CD4-positive, alpha-beta T cell (primary cell): ENCODE results near the gene HSF4. TPM values are rescaled to one million over a fixed set of nuclear protein-coding genes. Genes with fewer than 3 reads are reported as not detected.
A peak's percentile ranks its signal among the peaks of the same experiment; 100 is the strongest.

Experiments
- ATAC-seq: fragments of 200-7000 bp; cut with Tn5 transposase; one replicate; pipeline ENCODE4 v1.10.0; 2022; ENCODE audit warnings: mild to moderate bottlenecking; ENCODE audit not compliant: poor library complexity
- CTCF ChIA-PET: fragments of 350-600 bp; sonication (Branson Sonifier 250); formaldehyde crosslinking; loops from one replicate; lab custom pipeline; 2021; ENCODE audit warnings: antibody characterized with exemption, inconsistent platforms; lab: Charles Lee
- POLR2A ChIA-PET: fragments of 350-600 bp; sonication (Branson Sonifier 250); formaldehyde crosslinking; loops from one replicate; lab custom pipeline; 2021; ENCODE audit warnings: antibody characterized with exemption, inconsistent platforms; lab: Charles Lee
- DNase-seq, 14 experiments: peaks; one replicate each; pipeline ENCODE4 v3.0.0-alpha.2; 2013 to 2020; ENCODE audit warnings: mixed read lengths in 2 of 14
- H3K27ac ChIP-seq, 2 donors: one replicate each; pipeline versions ENCODE4 v1.5.1 to v1.7.0; 2013; ENCODE audit warnings: low read length in 2 of 2, low read depth in 1 of 2, mild to moderate bottlenecking in 1 of 2
- H3K27me3 ChIP-seq, 2 experiments: 1 replicate in 1 of 2; 2 replicates in 1 of 2; pipeline versions ENCODE4 v1.6.1 to v1.7.0; 2013; ENCODE audit warnings: low read length in 2 of 2, control low read depth in 1 of 2, mild to moderate bottlenecking in 1 of 2, moderate library complexity in 1 of 2; ENCODE audit not compliant: insufficient read depth in 2 of 2, control insufficient read depth in 1 of 2
- H3K36me3 ChIP-seq: one replicate; pipeline ENCODE4 v1.6.1; 2013; ENCODE audit warnings: low read length, control low read depth; ENCODE audit not compliant: insufficient read depth
- H3K4me1 ChIP-seq: one replicate; pipeline ENCODE4 v1.6.1; 2013; ENCODE audit warnings: low read length, control low read depth; ENCODE audit not compliant: insufficient read depth
- H3K4me3 ChIP-seq: one replicate; pipeline ENCODE4 v1.5.1; 2013; ENCODE audit warnings: mild to moderate bottlenecking, low read length, moderate library complexity
- H3K9me3 ChIP-seq, 2 experiments: 1 replicate in 1 of 2; 2 replicates in 1 of 2; pipeline versions ENCODE4 v1.6.1 to v1.7.0; 2013; ENCODE audit warnings: low read length in 2 of 2, mild to moderate bottlenecking in 2 of 2, control low read depth in 1 of 2, moderate library complexity in 1 of 2; ENCODE audit not compliant: control insufficient read depth in 1 of 2, insufficient read depth in 1 of 2
- H3K27ac Mint-ChIP-seq: one replicate; pipeline ENCODE4 v1.8.0; 2020; ENCODE audit warnings: mixed read lengths
- H3K27me3 Mint-ChIP-seq: one replicate; pipeline ENCODE4 v1.8.0; 2021; ENCODE audit warnings: mixed read lengths
- H3K36me3 Mint-ChIP-seq: one replicate; pipeline ENCODE4 v1.8.0; 2021; ENCODE audit warnings: low read depth, mixed read lengths
- H3K4me1 Mint-ChIP-seq: one replicate; pipeline ENCODE4 v1.8.0; 2021; ENCODE audit warnings: low read depth, mixed read lengths
- H3K4me3 Mint-ChIP-seq: one replicate; pipeline ENCODE4 v1.8.0; 2020; ENCODE audit warnings: mild to moderate bottlenecking, mixed read lengths
- H3K9me3 Mint-ChIP-seq: one replicate; pipeline ENCODE4 v1.8.0; 2020; ENCODE audit warnings: mixed read lengths
- intact Hi-C, 2 experiments: fragments of 100-400 bp; cut with DNase I in 1 of 2; cut with micrococcal nuclease in 1 of 2; formaldehyde crosslinking; loops; one replicate each; pipeline versions ENCODE4 v1.15.1 to v1.9.0; 2023 to 2025; cut with DNase I, micrococcal nuclease
- total RNA-seq, 174 experiments: library from RNA in 2 of 174; stranded (reverse) in 2 of 174; gene quantifications; one replicate each; pipeline ENCODE4 v1.2.3 and lab custom pipeline; 2021 to 2026
- TF ChIP-seq, protein P1 (sequence below): fragments of 200-600 bp; IDR thresholded peaks from one replicate; pipeline ENCODE4 v1.8.0; 2022; ENCODE audit warnings: antibody characterized with exemption, mild to moderate bottlenecking

Gene HSF4
- total RNA-seq, 2 experiments from 2014 or later = 19.7 to 26.1 TPM

DNA sequence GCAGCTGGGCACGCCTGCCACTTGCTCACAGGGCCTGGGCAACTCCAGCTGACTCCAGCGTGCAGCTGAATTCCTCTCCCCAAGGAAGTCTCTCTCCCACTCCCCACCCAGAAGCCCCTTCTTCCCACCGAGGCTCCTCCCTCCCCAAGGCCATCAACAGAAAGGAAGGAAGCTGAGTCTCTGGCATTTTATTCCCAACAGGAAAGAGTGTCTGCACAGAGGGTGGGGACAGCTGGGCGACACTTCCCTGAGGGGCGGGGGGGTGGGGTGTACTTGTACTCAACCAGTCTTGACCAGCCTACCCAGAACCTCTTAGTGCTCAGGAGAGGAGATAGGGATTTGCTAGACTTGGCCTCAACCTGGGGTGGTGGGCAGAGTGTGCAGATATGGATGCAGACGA is 25.5 kb downstream of the HSF4 start, which contains the start of gene EXOC3L1:
Gene EXOC3L1, minus strand, starts transcription at position 96 of the 400 bp plus-strand sequence. CDS start 460 bp downstream, outside the sequence.
- H3K9me3 ChIP-seq = no peaks in the 10 kb centered on the region
- peaks cover 22% of the 10 kb centered on the region for H3K36me3 ChIP-seq
- H3K4me1 ChIP-seq = peaks cover 46% of the 10 kb centered on the region
- Mint-ChIP-seq H3K9me3 (no peaks in the 10 kb centered on the region), H3K36me3 (peaks cover 25% of the 10 kb centered on the region), H3K4me3 (peak within 1 kb of the TSS; percentile 42), H3K4me1 (peaks cover 38% of the 10 kb centered on the region), H3K27me3 (no peaks in the 10 kb centered on the region), H3K27ac (no peak within 1 kb of the TSS)
- TF ChIP-seq, protein P1, sequence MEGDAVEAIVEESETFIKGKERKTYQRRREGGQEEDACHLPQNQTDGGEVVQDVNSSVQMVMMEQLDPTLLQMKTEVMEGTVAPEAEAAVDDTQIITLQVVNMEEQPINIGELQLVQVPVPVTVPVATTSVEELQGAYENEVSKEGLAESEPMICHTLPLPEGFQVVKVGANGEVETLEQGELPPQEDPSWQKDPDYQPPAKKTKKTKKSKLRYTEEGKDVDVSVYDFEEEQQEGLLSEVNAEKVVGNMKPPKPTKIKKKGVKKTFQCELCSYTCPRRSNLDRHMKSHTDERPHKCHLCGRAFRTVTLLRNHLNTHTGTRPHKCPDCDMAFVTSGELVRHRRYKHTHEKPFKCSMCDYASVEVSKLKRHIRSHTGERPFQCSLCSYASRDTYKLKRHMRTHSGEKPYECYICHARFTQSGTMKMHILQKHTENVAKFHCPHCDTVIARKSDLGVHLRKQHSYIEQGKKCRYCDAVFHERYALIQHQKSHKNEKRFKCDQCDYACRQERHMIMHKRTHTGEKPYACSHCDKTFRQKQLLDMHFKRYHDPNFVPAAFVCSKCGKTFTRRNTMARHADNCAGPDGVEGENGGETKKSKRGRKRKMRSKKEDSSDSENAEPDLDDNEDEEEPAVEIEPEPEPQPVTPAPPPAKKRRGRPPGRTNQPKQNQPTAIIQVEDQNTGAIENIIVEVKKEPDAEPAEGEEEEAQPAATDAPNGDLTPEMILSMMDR = no peak
- H3K27me3 ChIP-seq = no peaks in the 10 kb centered on the region
- ATAC-seq (no peak), DNase-seq (no peak)
- CTCF ChIA-PET = interaction anchor here (1.0 kb wide), 1 partner anchor 35 kb away, joined by 3 read pairs; no protein-coding TSS in a partner anchor
- POLR2A ChIA-PET = no interaction called here
- intact Hi-C loops = loop anchor here in 1 of 2 experiments (5.0 kb wide), 1 partner anchor 258 kb away; the partner anchor contains the start of gene CIAO2B
- no peak within 1 kb of the TSS for H3K27ac ChIP-seq
- no peak within 1 kb of the TSS for H3K4me3 ChIP-seq

DNA sequence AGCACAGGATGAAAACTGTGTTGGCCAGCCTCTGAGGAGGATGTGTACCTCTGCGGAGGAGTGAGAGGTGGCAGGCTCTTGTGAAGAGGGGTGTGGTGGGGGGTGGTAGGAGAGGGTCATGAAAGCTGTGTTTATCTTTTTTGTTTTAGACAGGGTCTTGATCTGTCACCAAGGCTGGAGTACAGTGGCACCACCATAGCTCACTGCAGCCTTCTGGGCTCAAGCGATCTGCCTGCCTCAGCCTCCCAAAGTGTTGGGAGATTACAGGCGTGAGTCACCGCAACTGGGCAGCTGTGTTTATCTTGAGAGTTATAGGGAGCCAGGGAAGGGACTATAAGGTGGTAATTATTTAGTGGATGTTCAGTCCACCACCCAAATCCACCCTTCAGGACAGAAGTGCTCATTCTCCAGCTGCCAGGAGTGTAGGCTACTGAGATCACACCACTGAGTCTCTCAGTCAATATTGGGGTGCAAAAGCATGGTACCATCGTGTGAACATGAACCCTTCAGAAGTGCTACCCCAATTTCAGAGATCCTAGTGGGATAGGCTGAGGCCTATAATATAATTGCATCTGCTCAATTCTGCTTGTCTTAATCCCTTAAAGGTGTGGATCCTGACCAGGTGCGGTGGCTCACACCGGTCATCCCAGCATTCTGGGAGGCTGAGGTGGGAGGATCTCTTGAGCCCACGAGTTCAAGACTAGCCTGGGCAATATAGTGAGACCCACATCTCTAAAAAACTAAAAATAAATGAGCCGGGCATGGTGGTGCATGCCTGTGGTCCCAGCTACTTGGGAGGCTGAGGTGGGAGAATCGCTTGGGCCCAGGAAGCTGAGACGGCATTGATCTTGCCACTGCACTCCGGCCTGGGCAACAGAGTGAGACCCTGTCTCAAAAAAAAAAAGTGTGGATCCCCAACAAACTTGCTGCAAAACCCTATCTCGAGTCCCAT is 26.2 kb downstream of the HSF4 start:
- no peak overlapping the region for H3K27ac Mint-ChIP-seq
- ChIA-PET POLR2A (no interaction called here), CTCF (no interaction called here)
- Histone ChIP-seq H3K36me3 (peaks cover 29% of the 10 kb centered on the region), H3K9me3 (no peaks in the 10 kb centered on the region), H3K4me3 (no peak overlapping the region), H3K27me3 (no peaks in the 10 kb centered on the region), H3K27ac (no peak overlapping the region), H3K4me1 (peaks cover 46% of the 10 kb centered on the region)
- ATAC-seq (no peak), DNase-seq (no peak)
- H3K4me3 Mint-ChIP-seq = peak overlapping the region; percentile 42
- intact Hi-C loops = loop anchor here in 1 of 2 experiments (5.0 kb wide), 1 partner anchor 258 kb away; the partner anchor contains the start of gene CIAO2B
- no peaks in the 10 kb centered on the region for H3K9me3 Mint-ChIP-seq
- H3K27me3 Mint-ChIP-seq = no peaks in the 10 kb centered on the region
- TF ChIP-seq, protein P1 = no peak
- peaks cover 33% of the 10 kb centered on the region for H3K4me1 Mint-ChIP-seq
- peaks cover 32% of the 10 kb centered on the region for H3K36me3 Mint-ChIP-seq

- no peak for DNase-seq
- Histone ChIP-seq H3K36me3 (peaks cover 37% of the 10 kb centered on the region), H3K4me3 (peak overlapping the region; percentile 95), H3K27me3 (no peaks in the 10 kb centered on the region), H3K9me3 (no peaks in the 10 kb centered on the region), H3K27ac (peak overlapping the region in 1 of 2 donors; percentile 69), H3K4me1 (peaks cover 51% of the 10 kb centered on the region)
- Mint-ChIP-seq H3K4me1 (peaks cover 38% of the 10 kb centered on the region), H3K36me3 (peaks cover 40% of the 10 kb centered on the region), H3K4me3 (peak overlapping the region; percentile 92), H3K27me3 (no peaks in the 10 kb centered on the region), H3K27ac (peak overlapping the region; percentile 87), H3K9me3 (no peaks in the 10 kb centered on the region)
- CTCF ChIA-PET = interaction anchor here (1.1 kb wide), 1 partner anchor 53 kb away, joined by 3 read pairs; no protein-coding TSS in a partner anchor
- POLR2A ChIA-PET = interaction anchor here (1.1 to 1.6 kb wide), 2 partner anchors 36 to 44 kb away, joined by 3 to 9 read pairs; partner anchors contain the start of gene TMEM208
- intact Hi-C loops = loop anchor here in 1 of 2 experiments (5.0 kb wide), 1 partner anchor 259 kb away; the partner anchor contains the start of gene CIAO2B
- TF ChIP-seq, protein P1 = no peak
- ATAC-seq = no peak
These were observed 27.0 kb downstream of the HSF4 start for GRCh38 chr16:67191411-67191994.
